HG03066 (cell line): ENCODE data around the gene GPR160.

Source experiments
- ATAC-seq: cut with Tn5 transposase; IDR thresholded peaks from one replicate; pipeline ENCODE4 v1.9.1; 2021; ENCODE audit warnings: low read depth; ENCODE audit not compliant: unreplicated experiment

Gene GPR160

DNA sequence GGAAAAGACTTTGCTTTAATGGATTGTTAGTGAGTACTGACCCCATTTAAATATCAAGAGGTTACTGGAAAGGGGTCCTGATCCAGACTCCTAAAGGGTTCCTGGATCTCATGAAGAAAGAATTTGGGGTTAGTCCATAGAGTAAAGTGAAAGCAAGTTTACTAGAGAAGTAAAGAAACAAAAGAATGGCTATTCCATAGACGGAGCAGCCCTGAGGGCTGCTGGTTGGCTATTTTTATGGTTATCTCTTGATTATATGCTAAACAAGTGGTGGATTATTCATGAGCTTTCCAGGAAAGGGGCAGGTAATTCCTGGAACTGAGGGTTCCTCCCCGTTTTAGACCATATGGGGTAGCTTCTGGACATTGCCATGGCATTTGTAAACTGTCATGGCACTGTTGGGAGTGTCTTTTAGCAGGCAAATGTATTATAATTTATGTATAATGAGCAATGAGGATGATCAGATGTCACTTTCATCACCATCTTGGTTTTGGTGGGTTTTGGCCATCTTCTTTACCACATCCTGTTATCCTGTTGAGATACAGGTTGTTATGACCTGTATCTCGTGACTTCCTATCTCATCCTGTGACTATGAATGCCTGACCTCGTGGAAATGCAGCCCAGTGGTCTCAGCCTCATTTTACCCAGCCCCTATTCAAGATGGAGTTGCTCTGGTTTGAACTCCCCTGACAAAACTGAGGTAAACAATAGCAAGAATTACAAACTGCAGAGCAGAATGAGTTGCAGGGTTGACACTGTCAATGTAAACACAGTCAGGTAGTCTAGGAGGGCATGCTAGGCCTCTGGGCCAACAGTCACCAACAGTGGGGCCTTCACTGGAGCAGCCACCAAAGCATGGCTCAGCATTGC lies 10.3 kb upstream of the GPR160 start:
- no peak for ATAC-seq

DNA sequence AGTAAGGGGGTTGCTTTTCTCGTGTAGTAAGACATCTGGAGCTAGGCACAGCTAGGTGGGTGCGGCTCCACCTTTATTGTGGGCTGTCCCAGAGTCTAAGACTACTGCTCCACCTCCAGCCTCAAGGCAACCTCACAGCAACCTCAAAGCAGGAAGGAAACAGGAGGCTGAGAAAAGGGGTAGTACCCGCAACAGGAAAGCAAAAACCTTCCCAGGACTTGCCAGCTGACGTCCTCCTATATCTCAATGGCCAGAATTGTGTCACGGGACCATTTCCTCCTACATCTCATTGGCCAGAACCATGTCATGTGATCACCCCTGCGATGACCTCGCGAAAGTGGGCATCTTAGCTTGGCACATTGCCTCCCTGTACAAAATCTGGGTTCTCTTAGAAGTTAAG lies 4.3 kb upstream of the GPR160 start:
- no peak for ATAC-seq

GRCh38 chr3:170038434-170039110 lies 777 bp downstream of the GPR160 start:
- ATAC-seq = peak; percentile 9

- no peak for ATAC-seq
Observed at GRCh38 chr3:170040418-170040817, 2.6 kb downstream of the GPR160 start.

- no peak for ATAC-seq
Observed at GRCh38 chr3:170043506-170043905, 5.7 kb downstream of the GPR160 start.

DNA sequence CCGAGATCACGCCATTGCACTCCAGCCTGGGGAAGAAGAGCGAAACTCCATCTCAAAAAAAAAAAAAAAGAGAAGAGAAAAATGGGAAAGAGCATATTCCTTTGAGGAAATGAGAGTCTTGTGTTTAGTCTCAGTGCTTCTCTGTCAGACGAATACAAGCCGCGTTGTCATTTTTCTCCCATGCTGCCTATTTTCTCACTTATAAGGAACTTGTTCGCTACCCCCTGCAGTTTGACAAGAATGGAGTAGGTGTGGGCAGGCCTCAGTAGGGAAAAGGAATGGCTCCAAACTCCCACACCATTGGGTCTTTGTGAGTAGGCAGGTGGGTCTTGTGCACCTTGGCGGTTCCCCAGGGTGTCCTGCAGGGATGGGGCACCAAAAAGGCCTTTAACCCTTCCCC lies 6.5 kb downstream of the GPR160 start:
- no peak for ATAC-seq

GRCh38 chr3:170044795-170045244 lies 7.0 kb downstream of the GPR160 start:
- ATAC-seq = peak; percentile 78

- ATAC-seq = no peak
Observed at GRCh38 chr3:170046269-170047132, 8.7 kb downstream of the GPR160 start.

DNA sequence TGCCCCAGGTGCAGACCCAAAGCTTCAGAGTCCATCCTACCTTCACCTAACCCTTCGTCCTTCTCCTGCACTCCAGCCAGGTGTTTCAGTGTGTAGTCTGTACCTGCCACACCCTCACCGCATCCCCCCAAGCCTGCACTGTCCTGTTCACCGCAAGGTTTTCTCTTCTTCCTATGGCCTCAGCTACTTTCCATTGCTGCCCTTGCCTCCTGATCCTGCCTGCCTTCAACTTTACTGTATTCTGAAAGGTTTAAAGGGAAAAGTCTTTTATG lies 9.3 kb downstream of the GPR160 start:
- no peak for ATAC-seq

DNA sequence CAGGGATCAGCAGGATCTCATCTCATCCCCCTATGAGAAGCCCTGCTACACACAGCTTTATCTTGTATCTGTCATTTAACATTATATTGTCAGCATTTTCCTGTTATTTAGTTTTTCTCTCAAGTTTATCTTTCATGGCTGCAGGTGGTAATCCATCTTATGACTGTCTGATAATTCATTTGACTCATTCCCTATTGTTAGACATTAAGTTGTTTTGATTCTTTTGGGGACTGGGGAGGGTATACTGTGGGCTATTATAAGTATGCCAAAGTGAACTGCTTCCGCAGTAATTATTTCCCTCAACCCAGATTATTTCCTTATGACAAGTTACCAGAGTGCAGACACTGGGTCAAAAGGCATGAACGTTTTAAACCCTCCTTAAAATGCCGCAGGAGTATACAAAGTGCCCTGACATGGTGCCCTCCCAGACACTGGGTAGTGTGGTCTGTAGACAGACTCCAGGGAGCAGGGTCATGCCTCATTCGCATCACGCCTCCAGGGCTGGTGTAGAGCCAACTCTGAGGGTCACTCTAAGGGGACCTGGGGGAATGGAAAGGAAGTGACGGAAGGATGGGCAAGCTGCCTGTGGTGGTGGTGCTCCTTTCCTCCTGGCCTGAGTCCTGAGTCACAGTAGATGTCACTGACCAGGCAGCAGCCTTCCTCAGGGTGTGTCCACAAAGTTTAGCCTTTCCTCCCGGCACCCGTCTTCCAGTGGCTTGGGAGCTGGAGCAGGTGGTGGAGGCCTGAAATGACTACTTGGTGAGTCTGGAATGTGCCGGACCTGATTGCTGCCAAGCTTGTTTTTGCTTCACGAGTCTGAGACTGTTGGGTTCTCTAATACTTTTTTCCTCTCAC lies 11.6 kb downstream of the GPR160 start:
- ATAC-seq = no peak

DNA sequence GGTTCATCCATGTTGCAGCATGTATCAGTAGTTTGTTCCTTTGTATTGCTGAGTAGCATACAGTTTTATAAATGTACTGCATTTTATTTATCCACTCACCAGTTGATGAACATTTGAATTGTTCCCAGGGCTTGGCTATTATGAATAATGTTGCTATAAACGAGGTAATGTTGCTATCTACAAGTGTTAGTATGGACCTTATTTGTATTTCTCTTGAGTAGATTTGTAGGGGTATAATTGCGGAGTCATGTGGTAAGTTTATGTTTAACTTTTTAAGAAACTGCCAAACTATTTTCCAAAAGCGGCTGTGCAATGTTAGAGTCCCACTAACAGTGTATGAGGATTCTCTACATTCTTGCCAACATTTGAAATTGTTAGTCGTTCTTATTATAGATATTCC lies 13.0 kb downstream of the GPR160 start:
- ATAC-seq = no peak

DNA sequence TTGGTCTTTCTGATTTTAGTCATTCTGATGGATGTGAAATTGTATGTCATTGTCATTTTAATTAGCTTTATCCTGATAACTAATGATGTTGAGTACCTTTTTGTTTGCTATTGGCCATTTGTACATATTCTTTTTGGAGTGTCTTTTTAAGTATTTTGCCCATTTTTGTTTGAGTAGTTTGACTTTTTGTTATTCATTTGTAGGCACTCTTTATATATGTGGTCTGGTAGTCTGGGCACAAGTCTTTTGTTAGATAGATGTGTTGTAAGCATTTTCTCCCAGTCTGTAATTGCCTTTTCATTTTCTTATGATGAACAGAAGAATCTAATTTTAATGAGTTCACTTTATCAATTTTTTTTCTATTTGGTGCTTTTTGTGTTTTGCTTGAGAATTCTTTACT lies 14.6 kb downstream of the GPR160 start:
- no peak for ATAC-seq

DNA sequence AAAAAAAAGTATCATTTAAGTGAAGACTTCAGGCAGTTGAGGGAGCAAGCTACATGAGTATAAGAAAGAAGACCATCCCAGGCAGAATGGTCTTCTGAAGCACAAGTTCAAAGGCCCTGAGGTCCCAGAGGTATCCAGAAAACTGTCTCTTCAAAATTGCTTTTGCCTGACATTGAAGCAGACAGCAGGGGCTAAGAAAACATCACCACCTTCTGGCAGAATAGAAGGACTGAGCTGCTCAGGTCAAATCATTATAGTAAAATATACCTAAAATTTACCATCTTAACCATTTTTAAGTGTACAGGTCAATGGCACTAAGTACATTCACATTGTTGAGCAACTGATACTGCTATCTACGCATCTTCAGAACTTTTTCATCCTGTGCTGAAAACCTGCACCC lies 16.4 kb downstream of the GPR160 start:
- no peak for ATAC-seq

- peak; percentile 63 for ATAC-seq
Observed at GRCh38 chr3:170055209-170055608, 17.4 kb downstream of the GPR160 start.

DNA sequence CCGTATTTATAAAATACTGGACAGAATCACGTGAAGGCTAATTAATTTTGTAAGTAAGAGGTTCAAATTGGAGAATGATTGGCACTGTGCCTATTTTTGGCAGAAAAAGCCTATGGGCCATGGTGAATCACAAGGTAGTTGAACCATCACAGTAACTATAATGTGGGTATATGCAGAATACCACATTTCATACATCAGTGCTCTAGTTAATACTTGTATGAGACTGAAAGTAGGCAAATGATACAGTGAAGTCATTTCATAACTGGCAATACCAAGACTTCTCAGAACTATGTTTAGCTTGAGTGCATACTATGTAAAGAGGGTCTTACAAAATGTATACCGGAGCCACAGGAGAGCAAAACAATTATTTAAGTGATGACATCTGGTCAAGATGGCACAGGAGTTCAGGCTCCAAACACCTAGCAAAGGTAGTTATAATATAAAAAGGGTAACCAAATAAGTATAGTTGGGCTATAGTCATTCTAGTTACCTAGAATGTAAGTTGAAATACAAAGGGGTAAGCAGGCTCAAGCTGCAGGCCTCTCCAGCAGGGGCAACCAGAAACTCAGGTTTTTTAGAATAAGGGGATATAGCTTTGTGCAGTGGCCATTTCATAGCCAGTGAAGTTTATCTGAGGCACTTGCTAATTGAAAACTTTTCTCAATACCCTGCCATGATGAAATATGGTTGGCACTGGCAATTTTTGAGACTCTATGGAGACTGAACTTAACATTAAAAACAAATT lies 19.1 kb downstream of the GPR160 start:
- peak; percentile 88 for ATAC-seq

DNA sequence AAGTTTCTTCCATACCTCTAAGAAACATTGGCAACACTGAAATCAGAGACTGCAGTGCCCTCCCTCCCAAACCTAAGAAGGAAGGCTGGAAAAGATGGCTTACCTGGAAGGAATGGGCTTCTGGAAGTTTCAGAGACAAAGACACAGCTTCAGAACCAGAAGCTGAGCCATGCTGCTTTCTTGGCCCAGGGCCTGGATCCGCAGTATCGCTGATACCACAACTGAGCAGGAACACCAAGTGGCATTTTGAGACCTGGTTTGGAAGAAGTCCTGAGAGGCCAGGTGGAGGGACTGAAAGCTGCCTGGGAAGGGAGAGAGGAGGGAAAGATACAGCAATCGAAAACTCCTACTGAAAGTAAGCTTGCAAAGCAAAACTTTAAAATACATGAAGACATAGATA lies 19.8 kb downstream of the GPR160 start:
- no peak for ATAC-seq

DNA sequence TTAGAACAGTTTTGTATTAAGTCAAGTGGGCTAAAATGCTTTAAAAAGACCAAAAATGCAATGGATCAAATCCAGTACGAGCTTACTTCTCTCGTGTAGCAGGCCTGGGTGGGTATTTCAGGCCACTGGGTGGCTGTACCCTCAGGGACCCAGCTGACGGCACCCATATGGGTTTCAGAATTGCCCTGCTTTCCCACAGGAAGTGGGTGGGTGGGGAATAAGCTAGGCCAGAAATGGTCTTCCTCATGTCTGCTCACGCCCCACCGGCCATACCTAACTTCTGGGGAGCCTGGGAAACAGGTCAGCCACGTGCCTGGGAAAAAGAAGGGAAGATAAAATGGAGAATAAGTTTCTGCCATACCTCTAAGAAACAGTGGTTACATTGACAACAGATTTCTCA lies 20.3 kb downstream of the GPR160 start:
- ATAC-seq = no peak

DNA sequence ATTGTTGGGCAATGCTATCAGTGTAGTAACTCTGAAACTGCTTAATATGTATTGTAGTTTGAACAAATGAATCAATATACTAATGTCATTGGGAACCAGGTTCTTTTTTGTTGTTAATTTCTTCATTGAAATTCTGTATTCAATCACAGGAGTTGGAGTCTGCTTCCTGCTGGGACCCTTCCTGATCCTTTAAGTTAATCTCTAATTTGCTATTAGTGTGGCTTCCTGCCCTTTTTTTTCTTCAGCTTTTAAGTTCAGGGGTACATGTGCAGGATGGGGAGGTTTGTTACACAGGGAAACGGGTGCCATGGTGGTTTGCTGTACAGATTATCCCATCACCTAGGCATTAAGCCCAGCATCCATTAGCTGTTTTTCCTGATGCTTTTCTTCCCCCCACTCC lies 21.7 kb downstream of the GPR160 start:
- ATAC-seq = no peak

- no peak for ATAC-seq
Observed at GRCh38 chr3:170062068-170062467, 24.3 kb downstream of the GPR160 start.

- no peak for ATAC-seq
Observed at GRCh38 chr3:170062769-170063168, 25.0 kb downstream of the GPR160 start.
